Hepatocyte (in vitro differentiated cells): Measurements from ENCODE around the gene ZNF594. TPM values are rescaled to one million over a fixed set of nuclear protein-coding genes. Genes with fewer than 3 reads are reported as not detected.

ENCODE experiments used
- DNase-seq: peaks from one replicate; pipeline ENCODE4 v3.0.0-alpha.2; 2016; ENCODE audit warnings: low spot score
- H2AFZ ChIP-seq: fragments of 200-600 bp; sonication (generic); 2 replicates; pipeline ENCODE4 v1.6.0; 2016; ENCODE audit warnings: antibody characterized with exemption, mild to moderate bottlenecking
- H3K27ac ChIP-seq: fragments of 200-600 bp; sonication (generic); 2 replicates; pipeline ENCODE4 v1.5.1; 2016; ENCODE audit warnings: mild to moderate bottlenecking
- H3K27me3 ChIP-seq: fragments of 200-600 bp; sonication (generic); 2 replicates; pipeline ENCODE4 v1.6.1; 2016
- H3K36me3 ChIP-seq: fragments of 200-600 bp; sonication (generic); replicated peaks from 2 replicates; pipeline ENCODE4 v1.5.1; 2016; ENCODE audit warnings: low read depth; ENCODE audit not compliant: insufficient read depth
- H3K4me1 ChIP-seq: fragments of 200-600 bp; sonication (generic); 2 replicates; pipeline ENCODE4 v1.5.1; 2016; ENCODE audit warnings: mild to moderate bottlenecking, moderate library complexity; ENCODE audit not compliant: insufficient read depth
- H3K4me2 ChIP-seq: fragments of 200-600 bp; sonication (generic); 2 replicates; pipeline ENCODE4 v1.6.0; 2016
- H3K4me3 ChIP-seq: fragments of 200-600 bp; sonication (generic); 2 replicates; pipeline ENCODE4 v1.5.1; 2016; ENCODE audit warnings: mild to moderate bottlenecking
- H3K79me2 ChIP-seq: fragments of 200-600 bp; sonication (generic); 2 replicates; pipeline ENCODE4 v1.6.0; 2017; ENCODE audit warnings: mild to moderate bottlenecking
- H3K9me2 ChIP-seq: fragments of 200-600 bp; sonication (generic); replicated peaks from 2 replicates; pipeline ENCODE4 v1.6.0; 2017; ENCODE audit warnings: mild to moderate bottlenecking; ENCODE audit not compliant: insufficient read depth
- H3K9me3 ChIP-seq: fragments of 200-600 bp; sonication (generic); 2 replicates; pipeline ENCODE4 v1.5.1; 2016; ENCODE audit warnings: low read depth, mild to moderate bottlenecking
- H4K20me1 ChIP-seq: fragments of 200-600 bp; sonication (generic); 2 replicates; pipeline ENCODE4 v1.6.0; 2016; ENCODE audit warnings: mild to moderate bottlenecking; ENCODE audit not compliant: insufficient read depth, poor library complexity, severe bottlenecking
- CTCF ChIP-seq: fragments of 200-600 bp; sonication (generic); IDR thresholded peaks from 2 replicates; pipeline ENCODE4 v1.5.1; 2016; ENCODE audit warnings: antibody characterized with exemption, mild to moderate bottlenecking; ENCODE audit not compliant: poor library complexity
- EZH2 ChIP-seq: fragments of 200-600 bp; sonication (generic); IDR thresholded peaks from 2 replicates; pipeline ENCODE4 v1.6.1; 2016; ENCODE audit warnings: antibody characterized with exemption, mild to moderate bottlenecking, borderline replicate concordance
- EZH2phosphoT487 ChIP-seq: fragments of 200-600 bp; sonication (generic); IDR thresholded peaks from one replicate; pipeline ENCODE4 v1.6.1; 2018; ENCODE audit warnings: antibody characterized with exemption, mild to moderate bottlenecking, low read depth, moderate library complexity; ENCODE audit not compliant: unreplicated experiment, severe bottlenecking
- WGBS: methylation state at CpG from one replicate; pipeline ENCODE4 v1.1.6; 2016; ENCODE audit warnings: low lambda C conversion rate; ENCODE audit errors: missing lambda C conversion rate; 5-methylcytosine and 5-hydroxymethylcytosine counted together
- polyA plus RNA-seq: library from polyadenylated mRNA; unstranded; fragments of >200 nt; fragmentation: Nextera tagmentation; extraction: Ambion mirVana; gene quantifications from 2 replicates; pipeline ENCODE4 v1.2.1, GENCODE V29; 2016
- total RNA-seq: library from RNA; depleted of rRNA; stranded (reverse); fragments of >200 nt; gene quantifications from 2 replicates; pipeline ENCODE4 v1.2.3, GENCODE V29; 2014

The ZNF594 gene
- total and polyA plus RNA-seq, 2 experiments from 2014 or later = 3.0 to 6.2 TPM

DNA sequence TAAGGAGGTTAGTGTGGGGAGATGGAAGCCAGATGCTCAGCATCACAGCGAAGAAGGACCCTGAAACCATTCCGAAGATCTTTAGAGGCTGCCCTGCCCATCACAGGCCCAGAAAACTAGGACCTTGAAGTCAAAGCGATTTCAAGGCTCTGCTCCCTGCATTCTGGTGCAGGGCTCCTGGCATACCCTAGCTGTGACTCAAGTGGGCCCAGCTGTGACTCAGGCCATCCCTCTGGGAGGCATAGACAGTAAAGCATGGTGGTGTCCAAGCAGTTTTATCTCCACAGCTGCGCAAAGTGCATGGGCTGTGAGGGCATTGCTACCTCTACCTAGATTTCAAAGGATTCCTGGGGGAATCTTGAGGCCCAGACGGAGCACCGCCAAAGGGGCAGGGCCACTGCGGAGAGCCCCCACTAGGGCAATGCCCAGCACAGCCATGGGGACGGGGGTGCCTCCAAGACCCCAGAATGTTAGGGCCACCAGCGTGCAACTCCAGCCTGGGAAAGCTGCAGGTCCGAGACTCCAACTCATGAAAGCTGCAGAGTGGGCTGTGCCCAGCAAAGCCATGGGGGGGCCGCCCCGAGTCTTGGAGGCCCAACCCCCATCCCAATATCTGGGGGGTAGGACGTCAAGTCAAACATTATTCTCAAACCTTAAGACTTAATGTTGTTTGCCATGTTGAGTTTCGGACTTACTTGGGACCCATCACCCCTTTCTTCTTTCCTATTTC, 11.7 kb upstream of the ZNF594 start:
- H3K27me3 ChIP-seq = no peaks in the 10 kb centered on the region
- no peak overlapping the region for H3K4me3 ChIP-seq
- no peaks in the 10 kb centered on the region for H3K36me3 ChIP-seq
- WGBS = 91% methylated on average over 14 of the region's 14 CpGs
- H3K4me2 ChIP-seq = no peak overlapping the region
- no peaks in the 10 kb centered on the region for H3K4me1 ChIP-seq
- no peaks in the 10 kb centered on the region for H3K9me3 ChIP-seq
- TF ChIP-seq CTCF (no peak), EZH2 (no peak), EZH2phosphoT487 (no peak)
- no peak overlapping the region for H2AFZ ChIP-seq
- H3K9me2 ChIP-seq = no peaks in the 10 kb centered on the region
- DNase-seq = no peak
- no peaks in the 10 kb centered on the region for H3K79me2 ChIP-seq
- H4K20me1 ChIP-seq = no peaks in the 10 kb centered on the region
- no peak overlapping the region for H3K27ac ChIP-seq

DNA sequence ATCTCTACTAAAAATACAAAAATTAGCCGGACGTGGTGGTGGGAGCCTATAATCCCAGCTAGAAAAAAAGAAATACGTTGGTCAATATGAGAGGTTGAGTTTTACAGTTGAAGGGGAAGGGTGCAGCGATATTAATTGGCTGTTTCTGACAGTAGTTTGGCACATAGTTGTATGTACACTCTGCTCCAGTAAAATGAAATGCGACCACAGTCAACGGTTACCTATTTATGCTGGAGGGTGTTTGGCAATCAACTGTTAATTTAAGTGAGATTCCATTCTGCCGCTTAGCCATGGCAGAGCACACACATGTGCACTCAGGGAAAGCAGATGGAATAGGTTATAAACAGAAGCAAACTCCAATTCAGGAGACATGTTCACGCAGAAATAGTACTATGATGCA, 9.3 kb upstream of the ZNF594 start:
- WGBS = 88% methylated on average over 8 of the region's 8 CpGs
- H3K36me3 ChIP-seq = no peaks in the 10 kb centered on the region

DNA sequence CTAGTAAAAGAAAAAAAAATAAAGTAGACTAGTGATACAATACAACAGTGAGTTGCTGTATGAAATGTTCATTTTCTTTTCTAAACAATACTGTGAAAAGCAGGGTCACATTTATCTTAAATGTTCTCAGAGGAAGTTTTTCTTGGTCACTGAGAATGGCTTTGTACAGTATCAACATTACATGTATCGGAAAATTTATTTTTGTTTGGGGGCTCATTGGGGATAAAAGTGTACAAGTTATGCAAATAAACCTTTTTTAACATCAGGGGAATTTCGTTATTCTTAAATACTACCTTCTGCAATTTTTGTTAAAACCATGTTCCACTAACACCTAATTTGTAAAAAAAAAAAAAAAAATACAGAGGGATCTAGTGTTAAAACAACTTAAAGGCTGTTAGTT, 8.7 kb upstream of the ZNF594 start:
- 47% methylated on average over 2 of the region's 2 CpGs for WGBS
- no peak overlapping the region for H3K27ac ChIP-seq
- no peak for DNase-seq
- H3K9me2 ChIP-seq = no peaks in the 10 kb centered on the region
- no peak overlapping the region for H3K4me2 ChIP-seq
- no peaks in the 10 kb centered on the region for H4K20me1 ChIP-seq
- H3K4me3 ChIP-seq = no peak overlapping the region
- H3K79me2 ChIP-seq = no peaks in the 10 kb centered on the region
- no peaks in the 10 kb centered on the region for H3K27me3 ChIP-seq
- no peaks in the 10 kb centered on the region for H3K4me1 ChIP-seq
- H2AFZ ChIP-seq = no peak overlapping the region
- no peaks in the 10 kb centered on the region for H3K36me3 ChIP-seq
- TF ChIP-seq CTCF (no peak), EZH2 (no peak), EZH2phosphoT487 (no peak)
- H3K9me3 ChIP-seq = no peaks in the 10 kb centered on the region

More for the DNA sequence above, 9.3 kb upstream of the ZNF594 start:
- Histone ChIP-seq H4K20me1 (no peaks in the 10 kb centered on the region), H3K4me2 (no peak overlapping the region), H3K79me2 (no peaks in the 10 kb centered on the region), H3K9me3 (no peaks in the 10 kb centered on the region), H3K27me3 (no peaks in the 10 kb centered on the region), H3K9me2 (no peaks in the 10 kb centered on the region), H3K4me3 (no peak overlapping the region), H2AFZ (no peak overlapping the region), H3K4me1 (no peaks in the 10 kb centered on the region), H3K27ac (no peak overlapping the region)
- TF ChIP-seq EZH2 (no peak), CTCF (no peak), EZH2phosphoT487 (no peak)
- no peak for DNase-seq
